ENCODE results near the gene RNFT2.
"Not testable (repeated sequence)": the region's sequence is repeated elsewhere in the genome, so short reads cannot be mapped to it uniquely, and the experiment has no call there.

RNFT2 gene

GRCh38 chr12:116744766-116745165 is 6.7 kb downstream of the RNFT2 start:
- DNase-seq (ENCODE audit: low spot score), result no peak

DNA sequence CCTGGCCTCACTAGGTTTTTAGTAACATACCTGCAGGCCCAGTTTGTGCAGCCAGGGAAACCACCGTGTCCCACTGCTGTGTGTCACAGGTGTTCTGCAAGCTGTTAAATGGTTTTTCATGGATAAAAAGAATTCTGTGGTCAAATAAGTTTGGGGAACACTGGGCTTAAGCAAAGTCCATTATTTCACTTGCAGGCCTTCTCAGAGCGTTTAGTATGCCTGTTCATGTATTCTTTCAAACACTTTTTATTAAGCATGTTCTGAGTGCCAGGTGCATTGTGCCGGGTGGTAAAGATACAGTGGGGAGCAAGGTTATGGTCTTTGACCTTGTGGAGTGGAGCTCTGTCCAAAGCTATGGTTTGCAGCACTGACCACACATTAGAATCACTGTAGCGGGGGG is 7.4 kb downstream of the RNFT2 start:
- no peak for DNase-seq (ENCODE audit: low spot score)

- DNase-seq (ENCODE audit: low spot score), result no peak
Measured at GRCh38 chr12:116749884-116750283, 11.8 kb downstream of the RNFT2 start.

DNA sequence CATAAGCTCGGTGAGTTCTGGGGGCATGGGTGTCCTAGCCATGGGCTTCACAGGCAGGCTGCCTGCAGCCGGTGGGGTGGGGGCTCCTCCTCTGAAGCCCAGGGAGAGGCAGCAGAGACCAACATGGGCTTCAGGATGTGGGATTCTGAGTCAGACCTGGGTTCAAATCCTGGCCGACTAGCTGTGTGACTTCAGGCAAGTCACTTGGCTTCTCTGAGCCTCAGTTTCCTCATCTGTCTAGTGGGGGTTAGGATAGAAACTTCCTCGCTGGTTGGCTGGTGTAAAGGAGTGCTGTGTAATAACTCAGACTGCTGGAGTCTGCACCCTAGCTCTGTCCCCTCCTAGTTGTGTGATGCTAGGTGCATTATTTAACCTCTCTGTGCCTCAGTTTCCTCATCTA is 12.2 kb downstream of the RNFT2 start:
- no peak for DNase-seq (ENCODE audit: low spot score)

- DNase-seq (ENCODE audit: low spot score), result not testable (repeated sequence)
Measured at GRCh38 chr12:116754097-116754496, 16.0 kb downstream of the RNFT2 start.

GRCh38 chr12:116754783-116755182 is 16.7 kb downstream of the RNFT2 start:
- DNase-seq (ENCODE audit: low spot score), result not testable (repeated sequence)

DNA sequence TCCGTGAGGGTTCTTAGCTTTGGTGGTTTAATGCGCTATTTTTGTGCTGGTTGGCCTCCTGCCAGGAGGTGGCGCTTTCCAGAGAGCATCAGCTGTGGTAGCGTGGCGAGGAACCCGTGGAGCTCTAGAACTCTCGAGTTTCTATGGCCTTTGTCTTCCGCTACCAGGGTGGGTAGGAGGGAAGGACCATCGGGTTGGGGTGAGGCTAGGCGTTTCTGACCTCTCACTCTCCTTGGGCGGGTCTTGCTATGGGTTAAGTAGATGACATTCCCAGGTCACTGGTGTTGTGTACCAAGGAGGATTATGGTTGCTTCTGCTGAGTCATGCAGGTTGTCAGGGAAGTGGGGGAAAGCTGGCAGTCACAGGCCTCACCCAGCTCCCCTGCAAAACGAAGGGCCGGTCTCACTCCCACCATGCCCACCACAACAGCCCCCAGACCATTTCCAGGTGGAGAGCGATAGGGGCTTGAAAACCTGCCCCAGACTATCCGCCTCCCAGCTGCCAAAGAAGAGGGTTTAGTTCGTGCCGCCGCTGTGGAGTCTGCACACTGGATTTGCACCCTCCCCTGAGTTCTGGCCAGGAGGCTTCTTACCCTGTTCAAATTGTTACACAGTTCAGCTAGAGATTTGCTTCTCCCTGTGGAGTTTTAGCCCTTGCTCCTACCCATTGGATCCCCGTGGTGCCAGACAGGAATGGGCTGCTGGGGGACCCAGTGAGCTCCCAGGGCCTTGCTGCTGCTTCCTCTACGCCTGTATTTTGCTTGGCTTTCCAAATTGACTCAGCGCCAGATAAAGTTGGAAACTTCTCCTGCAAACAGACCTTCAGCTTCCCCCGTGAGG is 21.9 kb downstream of the RNFT2 start:
- DNase-seq (ENCODE audit: low spot score), result no peak

DNA sequence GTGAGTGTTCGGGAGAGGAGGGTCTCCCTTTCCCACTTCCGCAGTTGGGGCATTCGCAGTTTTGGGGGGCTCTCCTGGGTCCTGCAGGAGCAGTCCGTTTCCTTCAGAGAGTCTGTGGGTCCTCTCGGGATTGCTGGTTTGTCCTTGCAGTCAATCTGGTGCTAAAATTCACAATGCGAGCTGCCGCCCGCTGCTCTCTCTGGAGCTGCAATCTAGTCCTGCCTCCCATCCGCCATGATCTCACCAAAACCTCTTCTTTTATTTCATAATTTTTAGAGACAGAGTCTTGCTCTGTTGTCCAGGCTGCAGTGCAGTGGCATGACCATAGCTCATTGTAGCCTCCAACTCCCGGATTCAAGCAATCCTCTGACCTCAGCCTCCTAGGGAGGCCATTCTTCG is 22.5 kb downstream of the RNFT2 start:
- no peak for DNase-seq (ENCODE audit: low spot score)

GRCh38 chr12:116761499-116761898 is 23.4 kb downstream of the RNFT2 start:
- DNase-seq (ENCODE audit: low spot score), result no peak

DNA sequence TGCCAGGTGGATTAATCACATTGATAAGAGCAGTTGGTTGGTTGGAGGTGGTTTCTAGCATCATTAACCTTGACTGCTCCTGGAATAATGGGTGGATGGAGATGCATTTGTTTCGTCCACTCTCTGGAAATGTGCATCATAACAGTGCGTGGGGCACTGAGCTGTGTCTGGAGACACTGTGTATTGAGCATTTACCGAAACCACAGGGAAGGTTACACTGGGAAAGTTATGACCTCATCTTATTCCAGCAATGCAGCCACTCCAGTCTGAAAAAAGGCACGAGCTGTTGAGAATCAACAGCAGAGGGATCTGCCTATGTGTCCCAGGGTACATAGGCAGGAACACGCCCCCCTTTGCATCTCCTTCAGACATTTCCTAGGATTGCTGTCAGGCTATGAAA is 27.2 kb downstream of the RNFT2 start:
- DNase-seq (ENCODE audit: low spot score), result no peak

DNA sequence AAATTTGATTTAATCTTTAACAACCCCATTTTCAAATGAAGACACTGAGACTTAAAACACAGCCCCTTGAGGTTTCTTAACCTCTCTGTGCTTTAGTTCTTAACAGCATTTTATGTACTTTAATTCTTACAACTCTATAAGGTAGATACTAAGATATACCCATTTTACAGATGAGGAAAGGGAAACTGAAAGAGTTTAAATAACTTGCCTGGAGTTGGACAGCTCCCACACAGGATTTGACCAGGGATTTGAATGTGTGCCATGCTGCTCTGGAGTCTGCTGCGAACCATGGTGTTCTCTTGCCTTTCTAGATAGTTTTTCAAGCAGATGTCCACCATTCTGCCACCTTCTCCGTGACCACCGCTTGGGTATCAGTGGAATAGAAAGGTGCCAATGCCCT is 28.2 kb downstream of the RNFT2 start:
- DNase-seq (ENCODE audit: low spot score), result no peak

DNA sequence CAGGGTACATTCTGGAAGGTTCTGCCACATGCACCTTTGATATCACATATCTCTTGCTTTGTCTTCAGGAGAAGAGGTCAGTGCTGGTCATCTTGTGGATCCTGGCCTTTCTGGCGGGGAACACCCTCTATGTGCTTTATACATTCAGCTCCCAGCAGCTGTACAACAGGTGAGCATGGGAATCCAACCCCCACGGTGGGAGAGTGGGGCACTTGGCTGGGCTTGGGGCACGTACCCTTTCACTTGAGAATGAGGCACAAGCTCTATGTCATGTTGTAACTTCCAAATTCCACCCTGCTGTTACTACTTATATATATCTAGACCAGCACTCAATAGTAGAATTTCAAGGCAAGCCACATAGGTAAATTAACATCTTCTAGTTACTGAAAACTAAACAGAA is 28.6 kb downstream of the RNFT2 start:
- no peak for DNase-seq (ENCODE audit: low spot score)

- no peak for DNase-seq (ENCODE audit: low spot score)
Measured at GRCh38 chr12:116771651-116772050, 33.5 kb downstream of the RNFT2 start.

DNA sequence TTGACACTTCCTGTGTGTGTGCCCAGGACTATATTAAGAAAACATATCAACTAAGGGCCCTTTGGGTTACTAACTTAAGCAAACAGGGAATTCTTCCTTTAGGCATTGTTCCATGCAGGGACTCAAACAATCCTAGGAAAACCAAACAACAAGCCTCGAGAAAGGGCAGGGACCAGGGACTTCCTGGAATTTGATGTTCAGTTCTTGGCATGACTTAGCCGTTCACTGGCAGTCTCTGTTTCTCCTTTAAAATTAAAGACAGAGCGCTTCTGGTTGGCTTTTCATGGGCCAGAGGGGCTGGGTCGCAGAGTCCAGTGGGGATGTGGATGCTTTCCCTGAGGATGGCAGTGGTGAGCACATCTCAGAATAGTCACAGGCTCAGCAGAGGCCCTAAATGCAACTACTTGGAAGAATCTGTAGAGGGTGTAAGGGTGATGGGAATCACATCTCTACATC is 35.2 kb downstream of the RNFT2 start:
- no peak for DNase-seq (ENCODE audit: low spot score)

DNA sequence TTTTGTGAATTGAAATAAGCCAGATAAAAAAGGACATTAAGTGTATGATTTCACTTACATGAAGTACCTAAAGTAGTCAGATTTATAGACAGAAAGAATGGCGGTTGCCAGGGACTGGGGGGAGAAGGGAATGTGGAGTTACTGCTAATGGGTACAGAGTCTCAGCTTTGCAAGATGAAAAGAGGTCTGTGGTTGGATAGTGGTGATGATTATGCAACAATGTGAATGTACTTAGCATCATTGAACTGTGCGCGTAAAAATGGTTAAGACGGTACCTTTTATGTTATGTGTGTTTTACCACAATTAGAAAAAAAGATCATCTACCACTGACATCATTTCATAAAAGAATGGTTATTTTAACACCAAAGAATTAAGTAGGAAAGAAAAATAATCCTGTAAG is 35.9 kb downstream of the RNFT2 start:
- no peak for DNase-seq (ENCODE audit: low spot score)

GRCh38 chr12:116777245-116777644 is 39.1 kb downstream of the RNFT2 start:
- no peak for DNase-seq (ENCODE audit: low spot score)

DNA sequence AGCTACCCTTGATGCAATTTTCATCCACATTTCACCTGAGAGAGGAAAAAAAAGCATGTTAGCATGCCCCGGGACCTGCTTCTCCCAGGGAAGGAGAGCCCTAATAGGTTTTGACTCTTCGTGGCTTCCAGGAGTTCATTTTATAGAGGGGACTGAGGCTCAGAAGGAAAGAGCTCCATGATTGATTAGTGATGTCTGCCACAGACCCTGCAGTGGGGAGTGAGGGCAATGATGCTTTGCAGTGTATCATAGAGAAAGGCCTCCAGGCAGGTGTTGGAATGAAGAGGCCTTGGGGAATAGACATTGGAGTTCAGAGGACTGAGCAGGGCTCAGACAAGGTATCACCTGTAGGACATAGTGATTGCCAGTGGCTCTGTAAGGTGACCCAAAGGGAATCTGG is 41.5 kb downstream of the RNFT2 start:
- no peak for DNase-seq (ENCODE audit: low spot score)

DNA sequence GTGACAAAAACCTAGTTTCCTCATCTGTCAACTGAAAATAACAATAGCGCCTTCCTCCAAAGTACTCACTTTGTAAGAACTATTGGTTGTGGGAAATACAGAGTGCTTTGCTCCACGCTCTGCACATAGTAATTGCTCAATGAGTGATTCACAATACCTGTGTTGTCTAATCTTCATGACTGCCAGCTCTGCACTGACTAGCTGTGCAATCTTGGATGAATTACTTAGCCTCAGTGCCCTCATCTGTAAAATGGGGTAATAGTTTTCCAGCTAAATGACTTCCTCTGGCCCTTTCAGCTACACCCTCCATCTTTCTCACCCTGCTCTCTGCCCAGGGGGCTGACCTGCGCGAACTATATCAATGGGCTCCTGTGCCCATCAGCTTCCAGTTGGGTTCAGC is 42.8 kb downstream of the RNFT2 start:
- no peak for DNase-seq (ENCODE audit: low spot score)

DNA sequence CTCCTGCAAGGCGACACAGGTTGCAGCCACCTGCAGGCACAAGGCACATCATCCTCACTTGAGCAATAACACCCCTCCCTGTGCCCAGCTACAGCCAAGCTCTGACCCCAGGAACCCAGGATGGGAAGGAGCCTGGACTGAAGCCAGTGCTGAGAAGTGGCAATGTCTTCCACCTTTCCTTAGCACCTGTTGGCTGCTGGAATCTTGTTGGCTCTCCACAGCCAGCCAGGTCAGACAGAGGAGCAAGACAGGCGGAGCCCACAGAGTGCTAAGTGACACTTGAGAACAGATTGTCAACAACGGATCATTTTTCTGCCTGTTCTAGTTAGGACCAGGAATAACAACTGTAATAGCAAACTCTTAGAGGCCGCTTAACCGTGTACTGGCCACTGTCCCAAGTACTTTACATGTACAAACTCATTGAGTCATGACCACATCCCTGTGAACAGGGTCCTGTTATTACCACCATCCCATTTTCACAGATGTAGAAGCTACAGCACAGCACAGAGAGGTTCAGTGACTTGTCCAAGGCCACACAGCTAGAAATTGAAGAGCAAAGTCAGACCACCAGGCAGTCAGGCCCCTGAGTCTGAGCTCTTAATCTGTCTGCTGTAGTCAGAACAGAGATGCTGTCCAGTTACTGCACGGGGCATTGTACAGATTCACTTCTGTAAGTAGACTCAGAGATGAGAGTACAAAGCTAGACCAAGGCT is 45.6 kb downstream of the RNFT2 start:
- DNase-seq (ENCODE audit: low spot score), result no peak

GRCh38 chr12:116784238-116784612 is 46.1 kb downstream of the RNFT2 start:
- no peak for DNase-seq (ENCODE audit: low spot score)

DNA sequence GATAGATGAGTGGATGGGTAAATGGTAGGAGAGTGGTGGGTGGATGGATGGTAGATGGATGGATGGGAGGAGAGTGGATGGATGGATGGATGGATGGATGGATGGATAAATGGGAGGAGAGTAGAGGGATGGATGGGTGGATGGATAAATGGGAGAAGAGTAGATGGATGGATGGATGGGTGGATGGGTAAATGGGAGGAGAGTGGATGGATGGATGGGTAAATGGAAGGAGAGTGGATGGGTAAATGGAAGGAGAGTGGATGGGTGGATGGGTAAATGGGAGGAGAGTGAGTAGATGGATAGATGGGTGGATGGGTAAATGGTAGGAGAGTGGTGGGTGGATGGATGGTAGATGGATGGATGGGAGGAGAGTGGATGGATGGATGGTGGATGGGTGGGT is 51.4 kb downstream of the RNFT2 start:
- DNase-seq (ENCODE audit: low spot score), result not testable (repeated sequence)

GRCh38 chr12:116790066-116790465 is 52.0 kb downstream of the RNFT2 start:
- no peak for DNase-seq (ENCODE audit: low spot score)

DNA sequence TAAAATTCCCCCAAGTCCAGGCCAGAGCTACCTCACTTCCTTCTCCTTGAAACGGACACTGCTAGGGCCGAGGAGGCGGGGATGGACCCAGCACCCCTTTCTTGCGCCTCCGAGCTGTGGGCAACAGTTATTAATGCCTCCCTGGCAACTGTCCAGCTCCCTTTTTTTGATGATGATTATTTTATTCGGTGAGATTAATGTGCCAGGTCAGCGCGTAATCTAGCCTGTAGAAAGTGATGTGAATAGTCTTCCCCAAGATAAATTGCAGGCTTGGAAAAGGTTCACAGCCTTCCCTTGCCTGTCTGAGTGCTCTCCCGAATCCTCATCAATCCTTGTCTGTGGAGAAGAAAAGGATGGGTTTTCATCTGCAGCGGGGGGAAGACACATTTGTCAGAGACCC is 54.3 kb downstream of the RNFT2 start:
- no peak for DNase-seq (ENCODE audit: low spot score)

DNA sequence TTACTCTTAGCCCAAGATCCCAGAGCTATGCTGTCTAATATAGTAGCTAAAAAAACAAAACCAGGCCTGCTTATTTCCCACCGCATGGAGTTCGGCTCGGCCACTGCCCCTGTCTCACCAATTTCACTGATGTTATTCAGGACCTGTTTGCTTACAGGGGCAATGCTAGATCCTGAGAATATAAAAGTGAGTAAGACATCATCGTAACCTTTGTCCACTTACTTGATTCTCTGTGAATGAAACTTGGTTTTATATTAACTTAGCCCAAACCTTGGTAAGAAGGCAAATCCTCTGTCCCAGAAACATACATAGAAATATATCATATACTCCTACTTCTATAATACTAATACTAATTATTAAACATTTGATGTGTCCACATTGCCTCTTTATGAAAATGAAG is 56.6 kb downstream of the RNFT2 start:
- DNase-seq (ENCODE audit: low spot score), result no peak

Measured in hematopoietic multipotent progenitor cell treated with erythropoietin and hydrocortisone succinate and interleukin-3 and kit ligand, for 15 days (in vitro differentiated cells).